DMS114 treated with DMSO at 0.1 percent for 48 hours (cell line): ENCODE measurements around the gene APLP2.
"Not testable (repeated sequence)": the region's sequence is repeated elsewhere in the genome, so short reads cannot be mapped to it uniquely, and the experiment has no call there.

Experiments used
- DNase-seq: peaks from one replicate; lab custom pipeline; 2025; ENCODE audit not compliant: unreplicated experiment; lab: John Stamatoyannopoulos, UW

The APLP2 gene

DNA sequence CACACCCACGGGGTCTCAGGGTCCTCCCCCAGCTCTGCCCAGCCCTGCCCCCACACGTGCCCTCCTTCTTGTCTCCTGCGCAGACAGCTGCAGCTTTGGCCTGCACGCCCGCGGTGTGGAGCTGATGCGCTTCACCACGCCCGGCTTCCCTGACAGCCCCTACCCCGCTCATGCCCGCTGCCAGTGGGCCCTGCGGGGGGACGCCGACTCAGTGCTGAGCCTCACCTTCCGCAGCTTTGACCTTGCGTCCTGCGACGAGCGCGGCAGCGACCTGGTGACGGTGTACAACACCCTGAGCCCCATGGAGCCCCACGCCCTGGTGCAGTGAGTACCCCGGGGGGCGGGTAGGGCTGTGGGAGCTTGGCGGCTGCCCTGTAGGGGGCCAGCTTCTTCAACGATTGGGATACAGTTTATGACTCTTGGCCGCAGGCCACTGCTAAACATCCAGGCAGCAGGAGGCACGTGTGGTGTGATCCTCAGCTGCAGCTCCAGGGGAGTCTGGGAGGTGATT, 120.7 kb downstream of the APLP2 start:
- no peak for DNase-seq

- no peak for DNase-seq
Observed at GRCh38 chr11:130191896-130192295, 122.2 kb downstream of the APLP2 start.

DNA sequence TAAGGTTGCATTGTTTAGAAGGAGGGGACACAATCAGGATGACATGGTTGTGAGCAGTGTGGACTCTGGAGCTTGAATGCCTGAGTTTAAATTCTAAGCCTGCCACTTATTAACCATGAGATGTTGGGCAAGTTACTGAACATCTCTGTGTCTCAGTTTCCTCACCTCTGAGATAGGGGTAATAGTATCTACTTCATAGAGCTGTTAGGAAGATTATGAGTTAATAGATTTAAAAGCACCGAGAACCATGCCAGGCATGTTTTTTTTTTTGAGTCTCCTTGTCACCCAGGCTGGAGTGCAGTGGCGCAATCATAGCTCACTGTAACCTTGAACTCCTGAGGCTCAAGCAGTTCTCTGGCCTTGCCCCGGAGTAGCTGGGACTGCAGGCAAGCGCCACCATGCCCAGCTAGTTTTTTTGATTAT, 123.2 kb downstream of the APLP2 start:
- DNase-seq: no peak

DNA sequence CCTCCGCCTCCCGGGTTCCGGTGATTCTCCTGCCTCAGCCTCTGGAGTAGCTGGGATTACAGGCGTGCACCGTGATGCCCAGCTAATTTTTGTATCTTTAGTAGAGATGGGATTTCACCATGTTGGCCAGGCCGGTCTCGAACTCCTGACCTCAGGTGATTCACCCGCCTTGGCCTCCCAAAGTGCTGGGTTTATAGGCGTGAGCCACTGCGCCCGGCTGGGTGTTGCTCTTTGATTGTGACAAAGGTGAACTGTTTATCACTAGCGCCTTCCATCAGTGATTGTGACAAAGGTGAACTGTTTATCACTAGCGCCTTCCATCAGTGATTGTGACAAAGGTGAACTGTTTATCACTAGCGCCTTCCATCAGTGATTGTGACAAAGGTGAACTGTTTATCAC, 123.9 kb downstream of the APLP2 start:
- not testable (repeated sequence) for DNase-seq
